Measurements from ENCODE around the gene UBA52.

UBA52 gene

DNA sequence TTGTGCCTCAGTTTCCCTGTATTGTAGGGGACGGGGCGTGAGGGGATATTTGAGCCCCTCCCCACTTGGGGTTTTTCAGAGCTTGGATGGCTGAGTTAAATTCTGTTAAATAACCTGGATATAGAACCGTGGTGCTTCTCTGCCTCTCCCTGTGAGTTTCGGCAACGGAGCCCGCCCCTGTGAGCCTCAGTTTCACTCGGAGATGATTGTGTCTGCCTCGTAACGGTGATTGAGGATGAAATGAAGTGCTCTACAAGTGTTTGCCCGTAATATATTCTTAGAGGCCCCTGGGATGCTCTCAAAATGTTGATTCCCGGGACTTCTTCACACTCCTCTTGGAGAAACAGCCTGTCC is 13.5 kb upstream of the UBA52 start:
- peak overlapping the region; percentile 78 for H3K9ac ChIP-seq (ENCODE audit: low read length)
- no peaks in the 10 kb centered on the region for H3K4me1 ChIP-seq (ENCODE audit: control insufficient read depth, insufficient read depth, low read length)
- H3K4me3 ChIP-seq (ENCODE audit: low read depth, low read length): peak overlapping the region; percentile 75
- H3K27ac ChIP-seq (ENCODE audit: low read depth, low read length): peak overlapping the region; percentile 36; the same call in 1 of the 2 replicates
- H3K27me3 ChIP-seq (ENCODE audit: control insufficient read depth, insufficient read depth, low read length): no peaks in the 10 kb centered on the region
- H3K36me3 ChIP-seq (ENCODE audit: control insufficient read depth, insufficient read depth, low read length): peaks cover 19% of the 10 kb centered on the region
- no peaks in the 10 kb centered on the region for H3K9me3 ChIP-seq (ENCODE audit: control insufficient read depth, insufficient read depth, low read depth, low read length)

DNA sequence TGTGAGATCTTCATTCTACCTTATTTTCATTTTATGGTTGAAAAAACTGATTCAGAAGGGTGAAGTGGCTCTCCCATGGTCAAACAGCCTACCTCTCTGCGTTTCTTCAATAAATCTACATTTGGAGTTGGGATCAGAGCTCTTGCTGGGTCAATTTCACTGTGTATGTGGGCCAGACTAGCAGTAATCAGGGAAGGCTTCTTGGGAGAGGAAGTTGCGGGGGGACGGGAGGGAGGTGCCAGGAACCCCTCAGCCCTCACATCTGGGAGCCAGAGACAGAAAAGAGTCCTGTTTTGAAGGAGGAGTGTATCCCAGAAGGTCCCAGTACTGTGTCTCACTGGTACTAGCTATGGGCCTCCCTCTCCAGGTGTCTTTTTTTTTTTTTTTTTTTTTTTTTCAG is 13.1 kb upstream of the UBA52 start:
- Histone ChIP-seq H3K9me3 (ENCODE audit: control insufficient read depth, insufficient read depth, low read depth, low read length) (no peaks in the 10 kb centered on the region), H3K27ac (ENCODE audit: low read depth, low read length) (no peak overlapping the region), H3K36me3 (ENCODE audit: control insufficient read depth, insufficient read depth, low read length) (peaks cover 23% of the 10 kb centered on the region), H3K4me1 (ENCODE audit: control insufficient read depth, insufficient read depth, low read length) (no peaks in the 10 kb centered on the region), H3K27me3 (ENCODE audit: control insufficient read depth, insufficient read depth, low read length) (no peaks in the 10 kb centered on the region), H3K4me3 (ENCODE audit: low read depth, low read length) (peak overlapping the region; percentile 75), H3K9ac (ENCODE audit: low read length) (peak overlapping the region; percentile 78)

DNA sequence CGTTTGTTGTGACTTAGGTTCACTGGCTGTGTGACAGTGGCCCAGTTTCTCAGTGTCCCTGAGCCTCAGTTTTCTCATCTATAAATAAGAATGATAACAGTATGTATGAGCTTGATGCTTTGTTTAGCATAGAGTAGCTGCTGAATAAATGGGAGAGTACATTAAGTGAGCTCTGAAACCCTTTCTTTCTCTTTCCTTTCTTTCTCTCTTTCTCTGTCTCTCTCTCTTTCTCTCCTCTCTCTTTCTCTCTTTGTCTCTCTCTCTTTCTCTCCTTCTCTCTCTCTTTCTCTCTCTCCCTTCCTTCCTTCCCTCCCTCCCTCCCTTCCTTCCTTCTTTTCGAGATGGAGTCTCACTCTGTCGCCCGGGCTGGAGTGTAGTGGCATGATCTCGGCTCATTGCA is 12.0 kb upstream of the UBA52 start:
- H3K9me3 ChIP-seq (ENCODE audit: control insufficient read depth, insufficient read depth, low read depth, low read length): no peaks in the 10 kb centered on the region
- H3K4me1 ChIP-seq (ENCODE audit: control insufficient read depth, insufficient read depth, low read length): no peaks in the 10 kb centered on the region
- peaks cover 34% of the 10 kb centered on the region for H3K36me3 ChIP-seq (ENCODE audit: control insufficient read depth, insufficient read depth, low read length)
- H3K27ac ChIP-seq (ENCODE audit: low read depth, low read length): no peak overlapping the region
- no peak overlapping the region for H3K4me3 ChIP-seq (ENCODE audit: low read depth, low read length)
- H3K27me3 ChIP-seq (ENCODE audit: control insufficient read depth, insufficient read depth, low read length): no peaks in the 10 kb centered on the region
- no peak overlapping the region for H3K9ac ChIP-seq (ENCODE audit: low read length)

DNA sequence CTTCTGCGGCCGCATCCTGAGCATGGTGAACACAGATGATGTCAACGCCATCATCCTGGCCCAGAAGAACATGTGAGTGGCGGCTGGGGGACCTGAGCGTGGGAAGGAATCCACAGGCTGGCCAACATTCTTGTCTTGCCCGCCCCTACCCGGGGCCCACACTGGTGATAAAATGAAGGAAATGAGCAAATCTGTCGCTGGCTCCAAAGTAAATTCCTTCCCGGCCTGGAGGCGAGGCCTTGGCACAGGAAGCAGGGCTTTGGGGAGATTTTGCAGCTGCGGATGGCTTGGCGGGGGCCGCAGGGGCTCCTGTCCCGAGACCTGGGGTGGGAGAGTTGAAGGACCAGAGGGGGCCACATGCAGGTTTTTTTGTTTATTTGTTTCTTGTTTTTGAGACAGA is 9.6 kb upstream of the UBA52 start:
- Histone ChIP-seq H3K4me1 (ENCODE audit: control insufficient read depth, insufficient read depth, low read length) (no peaks in the 10 kb centered on the region), H3K4me3 (ENCODE audit: low read depth, low read length) (no peak overlapping the region), H3K27me3 (ENCODE audit: control insufficient read depth, insufficient read depth, low read length) (no peaks in the 10 kb centered on the region), H3K9ac (ENCODE audit: low read length) (no peak overlapping the region), H3K9me3 (ENCODE audit: control insufficient read depth, insufficient read depth, low read depth, low read length) (no peaks in the 10 kb centered on the region), H3K27ac (ENCODE audit: low read depth, low read length) (no peak overlapping the region), H3K36me3 (ENCODE audit: control insufficient read depth, insufficient read depth, low read length) (peaks cover 57% of the 10 kb centered on the region)

DNA sequence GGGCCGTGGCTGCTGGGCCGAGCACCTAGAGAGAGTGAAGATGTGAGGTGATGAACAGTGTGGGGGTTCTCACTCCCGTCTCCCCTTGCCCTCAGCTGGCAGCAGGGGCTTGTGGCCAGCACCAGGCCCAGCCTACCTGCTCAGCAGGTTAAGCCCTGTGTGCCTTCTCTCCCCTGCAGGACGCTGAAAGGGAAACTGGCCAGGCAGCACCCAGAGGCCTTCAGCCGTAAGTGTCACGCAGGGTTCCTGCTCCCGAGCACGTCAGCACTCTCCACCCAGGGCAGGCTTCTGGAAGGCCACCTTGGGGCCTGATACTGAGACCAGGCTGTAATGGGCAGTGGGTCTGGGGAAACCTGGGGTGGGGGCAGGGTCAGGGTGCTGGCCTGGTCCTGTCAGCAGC is 4.7 kb upstream of the UBA52 start:
- peaks cover 76% of the 10 kb centered on the region for H3K36me3 ChIP-seq (ENCODE audit: control insufficient read depth, insufficient read depth, low read length)
- H3K27ac ChIP-seq (ENCODE audit: low read depth, low read length): no peak overlapping the region
- H3K4me3 ChIP-seq (ENCODE audit: low read depth, low read length): no peak overlapping the region
- H3K9me3 ChIP-seq (ENCODE audit: control insufficient read depth, insufficient read depth, low read depth, low read length): no peaks in the 10 kb centered on the region
- no peaks in the 10 kb centered on the region for H3K4me1 ChIP-seq (ENCODE audit: control insufficient read depth, insufficient read depth, low read length)
- no peaks in the 10 kb centered on the region for H3K27me3 ChIP-seq (ENCODE audit: control insufficient read depth, insufficient read depth, low read length)
- H3K9ac ChIP-seq (ENCODE audit: low read length): no peak overlapping the region

DNA sequence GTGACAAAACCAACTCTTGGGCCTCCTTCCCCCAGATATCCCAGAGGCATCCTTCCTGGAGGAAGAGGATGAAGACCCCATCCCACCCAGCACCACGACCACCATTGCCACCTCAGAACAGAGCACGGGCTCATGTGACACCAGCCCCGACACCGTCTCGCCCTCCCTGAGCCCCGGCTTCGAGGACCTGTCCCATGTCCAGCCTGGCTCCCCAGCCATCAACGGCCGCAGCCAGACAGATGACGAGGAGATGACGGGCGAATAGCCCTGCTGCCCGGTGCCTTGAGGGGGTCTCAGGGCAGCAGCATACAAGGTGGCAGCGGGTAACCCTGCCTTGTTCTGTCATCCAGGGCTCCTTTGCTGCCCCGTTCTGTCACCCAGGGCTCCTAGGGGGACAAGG is 3.3 kb upstream of the UBA52 start:
- Histone ChIP-seq H3K9me3 (ENCODE audit: control insufficient read depth, insufficient read depth, low read depth, low read length) (no peaks in the 10 kb centered on the region), H3K27me3 (ENCODE audit: control insufficient read depth, insufficient read depth, low read length) (no peaks in the 10 kb centered on the region), H3K9ac (ENCODE audit: low read length) (no peak overlapping the region), H3K36me3 (ENCODE audit: control insufficient read depth, insufficient read depth, low read length) (peaks cover 71% of the 10 kb centered on the region), H3K4me1 (ENCODE audit: control insufficient read depth, insufficient read depth, low read length) (peaks cover 8% of the 10 kb centered on the region), H3K27ac (ENCODE audit: low read depth, low read length) (no peak overlapping the region), H3K4me3 (ENCODE audit: low read depth, low read length) (no peak overlapping the region)

DNA sequence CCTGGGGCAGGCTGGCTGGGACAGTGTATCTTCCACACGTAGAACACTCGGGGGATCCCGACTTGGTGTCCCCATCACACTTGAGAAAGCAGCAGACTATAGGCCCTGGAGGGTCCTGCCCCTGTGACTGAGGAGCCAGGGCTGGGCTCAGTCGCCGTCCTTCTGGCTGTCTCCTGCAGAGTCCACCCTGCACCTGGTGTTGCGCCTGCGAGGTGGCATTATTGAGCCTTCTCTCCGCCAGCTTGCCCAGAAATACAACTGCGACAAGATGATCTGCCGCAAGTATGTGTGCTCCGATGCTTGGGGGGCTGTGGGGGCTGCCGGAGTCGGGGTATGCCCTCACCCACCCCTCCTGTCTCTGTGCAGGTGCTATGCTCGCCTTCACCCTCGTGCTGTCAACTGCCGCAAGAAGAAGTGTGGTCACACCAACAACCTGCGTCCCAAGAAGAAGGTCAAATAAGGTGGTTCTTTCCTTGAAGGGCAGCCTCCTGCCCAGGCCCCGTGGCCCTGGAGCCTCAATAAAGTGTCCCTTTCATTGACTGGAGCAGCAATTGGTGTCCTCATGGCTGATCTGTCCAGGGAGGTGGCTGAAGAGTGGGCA is 3.1 kb downstream of the UBA52 start:
- peaks cover 53% of the 10 kb centered on the region for H3K36me3 ChIP-seq (ENCODE audit: control insufficient read depth, insufficient read depth, low read length)
- no peak overlapping the region for H3K9ac ChIP-seq (ENCODE audit: low read length)
- peaks cover 8% of the 10 kb centered on the region for H3K4me1 ChIP-seq (ENCODE audit: control insufficient read depth, insufficient read depth, low read length)
- H3K9me3 ChIP-seq (ENCODE audit: control insufficient read depth, insufficient read depth, low read depth, low read length): no peaks in the 10 kb centered on the region
- H3K27ac ChIP-seq (ENCODE audit: low read depth, low read length): no peak overlapping the region
- no peak overlapping the region for H3K4me3 ChIP-seq (ENCODE audit: low read depth, low read length)
- no peaks in the 10 kb centered on the region for H3K27me3 ChIP-seq (ENCODE audit: control insufficient read depth, insufficient read depth, low read length)

DNA sequence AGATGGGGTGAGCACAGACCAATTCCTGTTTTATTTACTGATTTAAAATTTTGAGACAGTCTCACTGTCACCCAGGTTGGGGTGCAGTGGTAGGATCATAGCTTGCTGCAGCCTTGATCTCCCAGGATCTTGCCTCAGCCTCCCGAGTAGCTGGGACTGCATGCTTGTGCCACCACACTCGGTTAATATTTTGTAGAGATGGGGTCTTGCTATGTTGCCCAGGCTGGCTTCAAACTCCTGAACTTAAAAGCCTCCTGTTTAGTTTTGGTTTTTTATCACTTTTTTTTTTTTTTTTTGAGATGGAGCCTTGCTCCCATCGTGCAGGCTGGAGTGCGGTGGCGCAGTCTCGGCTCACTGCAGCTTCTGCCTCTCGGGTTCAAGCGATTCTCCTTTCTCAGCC is 4.7 kb downstream of the UBA52 start:
- H3K36me3 ChIP-seq (ENCODE audit: control insufficient read depth, insufficient read depth, low read length): peaks cover 53% of the 10 kb centered on the region
- no peaks in the 10 kb centered on the region for H3K9me3 ChIP-seq (ENCODE audit: control insufficient read depth, insufficient read depth, low read depth, low read length)
- no peak overlapping the region for H3K27ac ChIP-seq (ENCODE audit: low read depth, low read length)
- no peak overlapping the region for H3K9ac ChIP-seq (ENCODE audit: low read length)
- no peak overlapping the region for H3K4me3 ChIP-seq (ENCODE audit: low read depth, low read length)
- peaks cover 8% of the 10 kb centered on the region for H3K4me1 ChIP-seq (ENCODE audit: control insufficient read depth, insufficient read depth, low read length)
- no peaks in the 10 kb centered on the region for H3K27me3 ChIP-seq (ENCODE audit: control insufficient read depth, insufficient read depth, low read length)

DNA sequence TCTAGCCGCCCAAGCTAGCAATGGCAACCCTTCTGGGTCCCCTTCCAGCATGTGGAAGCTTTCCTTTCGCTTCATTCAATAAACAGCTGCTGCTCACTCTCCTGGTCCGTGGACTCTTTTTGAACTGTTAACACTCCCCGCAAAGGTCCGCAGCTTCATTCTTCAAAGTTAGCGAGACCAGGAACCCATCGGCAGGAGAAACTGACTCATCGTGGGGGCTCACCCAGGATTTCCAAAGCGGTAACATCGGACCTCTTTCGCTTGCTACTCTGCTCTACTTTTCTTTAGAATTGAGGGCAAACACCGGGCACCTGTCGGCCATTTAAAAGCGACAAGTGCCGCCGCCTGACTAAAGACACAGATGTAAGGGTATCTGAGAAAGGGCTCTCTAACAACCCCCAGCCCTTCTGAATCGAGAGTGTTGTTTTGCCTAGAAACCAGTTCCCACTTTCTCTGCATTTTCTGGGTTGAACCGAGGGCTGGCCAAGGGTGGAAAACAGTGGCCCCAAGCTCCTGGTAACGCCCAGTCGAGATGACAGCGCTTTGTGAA is 5.8 kb downstream of the UBA52 start:
- H3K27ac ChIP-seq (ENCODE audit: low read depth, low read length): no peak overlapping the region
- peaks cover 8% of the 10 kb centered on the region for H3K4me1 ChIP-seq (ENCODE audit: control insufficient read depth, insufficient read depth, low read length)
- H3K27me3 ChIP-seq (ENCODE audit: control insufficient read depth, insufficient read depth, low read length): no peaks in the 10 kb centered on the region
- no peak overlapping the region for H3K9ac ChIP-seq (ENCODE audit: low read length)
- H3K9me3 ChIP-seq (ENCODE audit: control insufficient read depth, insufficient read depth, low read depth, low read length): no peaks in the 10 kb centered on the region
- H3K36me3 ChIP-seq (ENCODE audit: control insufficient read depth, insufficient read depth, low read length): peaks cover 53% of the 10 kb centered on the region
- no peak overlapping the region for H3K4me3 ChIP-seq (ENCODE audit: low read depth, low read length)

DNA sequence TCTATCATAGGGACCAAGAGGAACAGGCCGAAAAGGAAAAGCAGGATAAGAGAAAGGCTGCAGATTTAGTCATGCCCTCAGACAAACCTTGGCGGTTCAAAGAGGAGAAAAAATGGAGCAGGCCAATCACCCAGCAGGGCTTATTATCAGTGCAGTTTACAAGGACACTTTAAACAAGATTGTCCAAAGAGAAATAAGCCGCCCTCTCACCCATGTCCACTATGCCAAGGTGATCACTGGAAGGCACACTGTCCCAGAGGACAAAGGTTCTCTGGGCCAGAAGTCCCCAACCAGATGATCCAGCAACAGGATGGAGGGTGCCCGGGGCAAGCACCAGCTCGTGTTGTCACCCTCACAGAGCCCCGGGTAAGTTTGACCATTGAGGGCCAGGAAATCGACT is 8.7 kb downstream of the UBA52 start:
- peaks cover 25% of the 10 kb centered on the region for H3K36me3 ChIP-seq (ENCODE audit: control insufficient read depth, insufficient read depth, low read length)
- no peaks in the 10 kb centered on the region for H3K4me1 ChIP-seq (ENCODE audit: control insufficient read depth, insufficient read depth, low read length)
- H3K27me3 ChIP-seq (ENCODE audit: control insufficient read depth, insufficient read depth, low read length): no peaks in the 10 kb centered on the region
- H3K9me3 ChIP-seq (ENCODE audit: control insufficient read depth, insufficient read depth, low read depth, low read length): no peaks in the 10 kb centered on the region
- H3K9ac ChIP-seq (ENCODE audit: low read length): no peak overlapping the region
- no peak overlapping the region for H3K27ac ChIP-seq (ENCODE audit: low read depth, low read length)
- no peak overlapping the region for H3K4me3 ChIP-seq (ENCODE audit: low read depth, low read length)

DNA sequence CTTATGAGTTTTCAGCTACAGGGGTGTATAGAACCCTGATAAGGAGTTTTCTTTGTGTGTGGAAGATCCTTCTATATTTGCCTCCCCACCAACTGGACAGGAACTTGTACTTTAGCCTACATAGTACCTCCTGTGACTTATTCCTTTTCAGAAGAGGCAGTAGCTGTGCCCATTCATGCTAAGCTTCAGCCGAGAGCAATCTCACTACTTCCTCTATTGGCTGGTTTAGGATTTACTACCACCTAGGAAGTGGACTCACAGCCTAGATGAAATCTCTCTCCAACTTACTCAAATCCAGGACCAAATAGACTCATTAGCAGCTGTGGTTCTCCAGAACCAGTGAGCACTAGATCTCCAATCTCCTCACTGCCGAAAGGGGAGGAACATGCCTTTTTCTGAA is 14.6 kb downstream of the UBA52 start:
- H3K27ac ChIP-seq (ENCODE audit: low read depth, low read length): no peak overlapping the region
- H3K4me3 ChIP-seq (ENCODE audit: low read depth, low read length): no peak overlapping the region
- H3K9me3 ChIP-seq (ENCODE audit: control insufficient read depth, insufficient read depth, low read depth, low read length): no peaks in the 10 kb centered on the region
- no peak overlapping the region for H3K9ac ChIP-seq (ENCODE audit: low read length)
- no peaks in the 10 kb centered on the region for H3K27me3 ChIP-seq (ENCODE audit: control insufficient read depth, insufficient read depth, low read length)
- H3K36me3 ChIP-seq (ENCODE audit: control insufficient read depth, insufficient read depth, low read length): peaks cover 5% of the 10 kb centered on the region
- peaks cover 12% of the 10 kb centered on the region for H3K4me1 ChIP-seq (ENCODE audit: control insufficient read depth, insufficient read depth, low read length)
